GM21528 (cell line): ENCODE data around the gene USPL1.

Experiments
- ATAC-seq: cut with Tn5 transposase; IDR thresholded peaks from one replicate; pipeline ENCODE4 v1.9.1; 2021; ENCODE audit warnings: mild to moderate bottlenecking, moderate library complexity; ENCODE audit not compliant: unreplicated experiment, low FRiP score

USPL1 gene

GRCh38 chr13:30692113-30692512, 74.4 kb downstream of the USPL1 start:
- no peak for ATAC-seq

- no peak for ATAC-seq
Observed at GRCh38 chr13:30696278-30697176, 78.8 kb downstream of the USPL1 start.

DNA sequence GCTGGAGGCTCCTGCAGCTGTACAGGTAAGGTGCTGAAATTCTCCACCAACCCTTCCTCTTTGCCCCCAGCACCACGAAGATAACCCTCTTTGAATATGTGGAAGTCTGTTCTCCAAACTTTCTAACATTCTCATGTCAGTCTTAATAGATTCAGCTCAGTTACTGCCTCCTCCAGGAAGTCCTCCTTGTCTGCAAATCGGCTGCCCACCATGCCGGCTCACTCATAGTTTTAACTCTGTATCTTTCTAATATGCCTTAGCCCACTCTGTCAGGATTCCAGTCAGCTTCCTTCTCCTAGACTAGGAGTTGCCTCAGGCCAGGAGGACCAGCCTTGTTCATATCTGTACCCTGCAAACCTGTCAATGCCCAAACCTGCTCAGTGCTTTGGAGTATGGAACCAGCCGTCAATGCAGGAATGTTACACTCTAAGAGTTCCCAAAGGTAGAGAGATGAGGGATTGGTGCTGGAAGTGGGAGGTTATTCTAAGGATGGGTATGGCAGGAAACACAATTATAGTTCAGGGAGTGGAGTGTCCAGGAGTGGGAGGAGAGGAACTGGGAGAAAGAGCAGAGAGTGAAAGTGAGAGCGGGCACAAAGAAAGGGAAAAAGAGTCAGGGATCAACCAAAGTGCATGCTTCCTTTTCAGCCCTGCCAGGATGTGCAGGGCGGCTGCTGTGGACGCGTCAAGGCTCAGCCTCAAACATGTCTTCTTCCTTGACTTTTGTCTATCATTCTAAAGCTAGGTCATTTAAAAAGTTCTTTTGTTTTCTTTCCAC, 79.6 kb downstream of the USPL1 start:
- no peak for ATAC-seq

- no peak for ATAC-seq
Observed at GRCh38 chr13:30697996-30698401, 80.3 kb downstream of the USPL1 start.

GRCh38 chr13:30698488-30699005, 80.8 kb downstream of the USPL1 start:
- ATAC-seq: no peak

- no peak for ATAC-seq
Observed at GRCh38 chr13:30700364-30700763, 82.6 kb downstream of the USPL1 start.

- no peak for ATAC-seq
Observed at GRCh38 chr13:30702006-30702405, 84.3 kb downstream of the USPL1 start.

GRCh38 chr13:30704596-30704995, 86.9 kb downstream of the USPL1 start:
- ATAC-seq: no peak

DNA sequence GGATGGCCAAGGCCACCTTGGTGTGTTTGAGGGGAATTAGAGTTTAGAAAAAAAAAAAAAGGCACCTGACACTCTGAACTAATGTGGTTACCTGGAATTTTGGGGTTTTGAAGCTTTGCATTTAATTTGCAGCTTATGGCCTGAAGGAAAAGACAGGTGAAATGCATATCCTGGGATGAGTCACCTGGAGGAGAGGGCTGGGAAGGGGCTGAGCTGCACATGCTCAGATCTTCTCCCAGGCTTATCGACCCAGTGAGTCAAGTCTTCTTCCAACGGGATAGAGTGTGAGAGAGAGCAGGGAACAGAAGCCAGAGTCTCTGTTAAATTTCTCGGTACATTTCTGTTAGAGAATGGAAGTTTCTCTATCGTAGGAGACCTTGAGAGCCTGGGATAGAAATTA, 88.0 kb downstream of the USPL1 start:
- ATAC-seq: no peak

- ATAC-seq: no peak
Observed at GRCh38 chr13:30708541-30708940, 90.8 kb downstream of the USPL1 start.
